ENCODE measurements around the gene EARS2.
"Not testable (repeated sequence)": the region's sequence is repeated elsewhere in the genome, so short reads cannot be mapped to it uniquely, and the experiment has no call there.

EARS2 gene

GRCh38 chr16:23556881-23557778 lies at the start of gene EARS2, which contains the start of gene UBFD1:
Gene EARS2, minus strand, starts transcription at chr16:23557350. Its CDS starts 7 bp downstream, at chr16:23557343.
Gene UBFD1, plus strand, starts transcription at chr16:23557727. Its CDS starts 16 bp downstream, at chr16:23557743.
- peak; percentile 90 to 97 for DNase-seq (ENCODE audit: low read depth in 1 of 2, low spot score in 1 of 2)

- DNase-seq (ENCODE audit: low read depth in 1 of 2, low spot score in 1 of 2), result no peak
Measured at GRCh38 chr16:23597003-23597756, 40.0 kb upstream of the EARS2 start.

- peak; percentile 81 to 91 for DNase-seq (ENCODE audit: low read depth in 1 of 2, low spot score in 1 of 2)
Measured at GRCh38 chr16:23595951-23596720, 39.0 kb upstream of the EARS2 start, which contains the start of gene NDUFAB1. Gene NDUFAB1, minus strand, starts transcription at chr16:23596316. Its CDS starts 26 bp downstream, at chr16:23596290.

GRCh38 chr16:23595246-23595950 lies 38.2 kb upstream of the EARS2 start:
- no peak for DNase-seq (ENCODE audit: low read depth in 1 of 2, low spot score in 1 of 2)

- DNase-seq (ENCODE audit: low read depth in 1 of 2, low spot score in 1 of 2), result no peak
Measured at GRCh38 chr16:23594186-23594585, 37.0 kb upstream of the EARS2 start.

- DNase-seq (ENCODE audit: low read depth in 1 of 2, low spot score in 1 of 2), result no peak
Measured at GRCh38 chr16:23590181-23590580, 33.0 kb upstream of the EARS2 start.

GRCh38 chr16:23587726-23588125 lies 30.6 kb upstream of the EARS2 start:
- DNase-seq (ENCODE audit: low read depth in 1 of 2, low spot score in 1 of 2), result no peak

- no peak for DNase-seq (ENCODE audit: low read depth in 1 of 2, low spot score in 1 of 2)
Measured at GRCh38 chr16:23584186-23585076, 27.3 kb upstream of the EARS2 start.

- not testable (repeated sequence) for DNase-seq (ENCODE audit: low read depth in 1 of 2, low spot score in 1 of 2)
Measured at GRCh38 chr16:23583271-23583670, 26.1 kb upstream of the EARS2 start.

- no peak for DNase-seq (ENCODE audit: low read depth in 1 of 2, low spot score in 1 of 2)
Measured at GRCh38 chr16:23581764-23582163, 24.6 kb upstream of the EARS2 start.

- DNase-seq (ENCODE audit: low read depth in 1 of 2, low spot score in 1 of 2), result no peak
Measured at GRCh38 chr16:23580391-23580790, 23.2 kb upstream of the EARS2 start.

GRCh38 chr16:23579371-23579770 lies 22.2 kb upstream of the EARS2 start:
- no peak for DNase-seq (ENCODE audit: low read depth in 1 of 2, low spot score in 1 of 2)

- no peak for DNase-seq (ENCODE audit: low read depth in 1 of 2, low spot score in 1 of 2)
Measured at GRCh38 chr16:23578101-23578830, 21.1 kb upstream of the EARS2 start.

- DNase-seq (ENCODE audit: low read depth in 1 of 2, low spot score in 1 of 2), result no peak
Measured at GRCh38 chr16:23577493-23577892, 20.3 kb upstream of the EARS2 start.

- DNase-seq (ENCODE audit: low read depth in 1 of 2, low spot score in 1 of 2), result no peak
Measured at GRCh38 chr16:23575834-23576233, 18.7 kb upstream of the EARS2 start.

- no peak for DNase-seq (ENCODE audit: low read depth in 1 of 2, low spot score in 1 of 2)
Measured at GRCh38 chr16:23573817-23574216, 16.7 kb upstream of the EARS2 start.

- no peak for DNase-seq (ENCODE audit: low read depth in 1 of 2, low spot score in 1 of 2)
Measured at GRCh38 chr16:23572394-23572793, 15.2 kb upstream of the EARS2 start.

- DNase-seq (ENCODE audit: low read depth in 1 of 2, low spot score in 1 of 2), result no peak
Measured at GRCh38 chr16:23571895-23572294, 14.7 kb upstream of the EARS2 start.
